Measurements from ENCODE around the gene CHST4.

Gene CHST4

GRCh38 chr16:71490361-71490760 lies 35.9 kb upstream of the CHST4 start:
- H3K27ac ChIP-seq, result no peak overlapping the region
- TF ChIP-seq CTCF (conservative IDR thresholded peaks at IDR 0.05), result no peak

DNA sequence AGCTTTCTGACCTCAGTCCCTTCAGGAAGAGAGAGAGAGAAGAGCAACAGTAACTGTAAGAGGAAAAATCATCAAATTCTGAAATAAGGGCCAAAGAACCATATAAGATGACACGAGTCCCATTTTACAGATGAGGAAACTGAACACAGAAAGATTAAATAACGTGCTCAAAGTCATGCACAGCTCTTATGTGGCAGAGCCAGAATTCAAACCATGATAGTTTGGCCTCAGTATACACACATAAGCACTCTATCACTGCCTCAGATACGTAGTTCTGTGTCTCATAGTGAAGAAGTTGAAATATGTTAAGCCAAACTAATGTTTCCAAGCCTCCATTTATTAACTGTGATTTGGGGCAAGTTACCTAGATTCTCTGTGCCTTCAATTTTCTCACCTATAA lies 35.2 kb upstream of the CHST4 start:
- TF ChIP-seq CTCF (conservative IDR thresholded peaks at IDR 0.05), result no peak
- no peak overlapping the region for H3K27ac ChIP-seq

GRCh38 chr16:71492786-71493185 lies 33.4 kb upstream of the CHST4 start:
- no peak for TF ChIP-seq CTCF (conservative IDR thresholded peaks at IDR 0.05)
- no peak overlapping the region for H3K27ac ChIP-seq

DNA sequence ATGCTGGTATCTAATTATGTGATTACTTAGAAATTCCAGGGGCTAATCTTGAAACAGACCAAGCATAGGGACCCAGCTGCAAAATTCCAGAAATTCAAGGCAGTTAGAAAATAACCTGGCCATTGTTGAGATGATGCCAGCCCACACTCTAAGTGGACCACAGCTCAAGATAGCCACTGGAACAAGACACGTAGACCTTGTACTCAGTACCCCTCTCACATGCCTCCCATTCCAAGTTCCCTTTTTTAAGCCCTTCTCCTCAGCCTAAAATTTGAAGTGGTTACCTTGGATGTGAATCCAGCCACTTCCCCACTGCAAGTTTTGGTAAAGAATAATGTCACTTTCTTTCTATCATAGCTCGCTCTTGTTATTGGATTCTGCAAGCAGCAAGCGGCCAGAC lies 33.0 kb upstream of the CHST4 start:
- no peak overlapping the region for H3K27ac ChIP-seq
- no peak for TF ChIP-seq CTCF (conservative IDR thresholded peaks at IDR 0.05)

- no peak for TF ChIP-seq CTCF (conservative IDR thresholded peaks at IDR 0.05)
- no peak overlapping the region for H3K27ac ChIP-seq
Observed at GRCh38 chr16:71498031-71498430, 28.2 kb upstream of the CHST4 start.

DNA sequence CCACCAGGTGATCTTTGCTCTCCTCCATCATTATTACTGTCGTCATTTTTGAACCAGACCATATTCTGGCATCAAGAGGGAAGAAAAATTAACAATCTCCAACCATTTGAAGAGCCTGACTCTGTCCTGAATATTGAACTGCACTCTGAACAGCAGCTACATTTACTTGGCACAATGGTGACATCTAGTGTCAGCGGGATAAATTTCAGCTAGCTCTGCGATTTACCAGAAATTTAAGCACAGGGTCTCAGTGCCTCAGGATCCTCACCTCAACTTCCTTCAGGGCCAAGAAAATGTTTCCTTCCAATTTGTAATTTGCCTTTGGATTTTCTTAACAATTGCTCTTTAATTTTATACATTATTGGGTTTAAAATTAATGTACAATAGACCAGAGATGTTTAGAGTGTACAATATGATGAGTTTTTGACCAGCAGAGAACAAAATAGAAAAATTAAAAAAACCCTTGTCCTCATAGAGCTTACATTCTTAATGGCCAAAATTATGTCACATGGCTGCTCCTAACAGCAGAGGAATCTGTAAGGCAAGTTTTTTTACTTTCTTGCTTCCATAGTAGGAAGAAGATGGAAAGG lies 26.4 kb upstream of the CHST4 start:
- peak; percentile 74 for TF ChIP-seq CTCF (conservative IDR thresholded peaks at IDR 0.05)
- no peak overlapping the region for H3K27ac ChIP-seq

- no peak overlapping the region for H3K27ac ChIP-seq
- peak; percentile 6; the same call in 1 of the 2 replicates for TF ChIP-seq CTCF (conservative IDR thresholded peaks at IDR 0.05)
Observed at GRCh38 chr16:71500964-71501363, 25.3 kb upstream of the CHST4 start.
